GM12878 (cell line): ENCODE results near the gene INKA1. TPM values are rescaled to one million over a fixed set of nuclear protein-coding genes. Genes with fewer than 3 reads are reported as not detected.
"Not testable (repeated sequence)": the region's sequence is repeated elsewhere in the genome, so short reads cannot be mapped to it uniquely, and the experiment has no call there.

Experiments
- ATAC-seq: fragments of 200-7000 bp; cut with Tn5 transposase; 3 replicates; pipeline ENCODE4 v1.9.1; 2020; ENCODE audit warnings: mild to moderate bottlenecking, moderate library complexity
- BruUV-seq: library from RNA; stranded (reverse); fragments of 400-500 nt; replicated peaks from 2 replicates; lab custom pipeline; 2021; lab: Mats Ljungman, UMichigan
- CTCF ChIA-PET: fragments of 300-600 bp; sonication (Branson Sonifier 250); formaldehyde crosslinking; extraction: SDS; loops from one replicate; lab custom pipeline; 2021; ENCODE audit warnings: inconsistent platforms; lab: Yijun Ruan, JAX
- POLR2A ChIA-PET: fragments of 350-600 bp; formaldehyde crosslinking; extraction: SDS; loops from one replicate; lab custom pipeline; 2021; ENCODE audit warnings: inconsistent platforms; lab: Charles Lee
- RAD21 ChIA-PET: fragments of 300-600 bp; sonication (Branson Sonifier 250); formaldehyde crosslinking; loops from one replicate; lab custom pipeline; 2023; ENCODE audit warnings: antibody characterized with exemption; ENCODE audit not compliant: unreplicated experiment; lab: Charles Lee
- SMC1A ChIA-PET: fragments of 300-600 bp; sonication (Branson Sonifier 250); formaldehyde crosslinking; loops from one replicate; lab custom pipeline; 2023; ENCODE audit not compliant: unreplicated experiment, uncharacterized antibody; lab: Charles Lee
- DNase-seq: peaks from one replicate; pipeline ENCODE4 v3.0.0-alpha.2; 2011; ENCODE audit warnings: low read depth, low spot score
- FAIRE-seq: peaks from 3 replicates; lab custom pipeline; 2011; peaks lifted over from hg19 to GRCh38; lab: Jason Lieb, UNC
- H2AFZ ChIP-seq: 2 replicates; pipeline ENCODE4 v1.6.0; 2011; ENCODE audit warnings: low read depth, low read length, control low read depth; ENCODE audit not compliant: control insufficient read depth
- H3K27ac ChIP-seq: 2 replicates; pipeline ENCODE4 v1.5.1; 2011; ENCODE audit warnings: control low read depth; ENCODE audit not compliant: control insufficient read depth, insufficient read depth
- H3K27me3 ChIP-seq, 2 experiments: replicated peaks in 1 of 2; 2 replicates each; pipeline versions ENCODE4 v1.6.0 to v1.6.1; 2011; ENCODE audit warnings: low read length in 1 of 2; ENCODE audit not compliant: control insufficient read depth in 2 of 2, insufficient read depth in 2 of 2
- H3K36me3 ChIP-seq, 2 experiments: 2 replicates each; pipeline ENCODE4 v1.5.1; 2011; ENCODE audit warnings: low read length in 1 of 2; ENCODE audit not compliant: control insufficient read depth in 2 of 2, insufficient read depth in 2 of 2
- H3K4me1 ChIP-seq: 2 replicates; pipeline ENCODE4 v1.6.1; 2011; ENCODE audit warnings: mild to moderate bottlenecking, low read length, moderate library complexity, mixed read lengths; ENCODE audit not compliant: control insufficient read depth, insufficient read depth
- H3K4me2 ChIP-seq: 2 replicates; pipeline ENCODE4 v1.6.0; 2011; ENCODE audit warnings: control low read depth; ENCODE audit not compliant: control insufficient read depth, insufficient read depth
- H3K4me3 ChIP-seq: fragments of 200-600 bp; sonication (generic); 2 replicates; pipeline ENCODE4 v1.5.1; 2016
- H3K79me2 ChIP-seq: 2 replicates; pipeline ENCODE4 v1.6.0; 2011; ENCODE audit warnings: low read length; ENCODE audit not compliant: control insufficient read depth, insufficient read depth
- H3K9ac ChIP-seq: 2 replicates; pipeline ENCODE4 v1.8.0; 2011; ENCODE audit warnings: low read length, control low read depth, mixed read lengths; ENCODE audit not compliant: control insufficient read depth, insufficient read depth
- H3K9me3 ChIP-seq: replicated peaks from 3 replicates; pipeline ENCODE4 v1.5.1; 2011; ENCODE audit warnings: mild to moderate bottlenecking, low read length; ENCODE audit not compliant: control insufficient read depth, insufficient read depth
- H4K20me1 ChIP-seq: 2 replicates; pipeline ENCODE4 v1.6.0; 2011; ENCODE audit not compliant: control insufficient read depth, insufficient read depth
- BHLHE40 ChIP-seq, 2 experiments: fragments of 450-650 bp in 1 of 2; IDR thresholded peaks; 2 replicates each; pipeline ENCODE4 v1.6.1; 2011 to 2017; ENCODE audit warnings: low read depth in 2 of 2, borderline replicate concordance in 1 of 2, improper control_type of control experiment in 1 of 2, low read length in 1 of 2, mild to moderate bottlenecking in 1 of 2
- CBX3 ChIP-seq: fragments of 200-600 bp; sonication (generic); IDR thresholded peaks from 2 replicates; pipeline ENCODE4 v1.6.1; 2016; ENCODE audit warnings: low read depth, borderline replicate concordance
- CBX5 ChIP-seq: sonication (generic); IDR thresholded peaks from 2 replicates; pipeline ENCODE4 v1.6.1; 2016; ENCODE audit warnings: low read depth, moderate library complexity, mild to moderate bottlenecking, inconsistent platforms
- CHD4 ChIP-seq: fragments of 200-600 bp; sonication (generic); IDR thresholded peaks from 2 replicates; pipeline ENCODE4 v1.6.1; 2016; ENCODE audit warnings: mild to moderate bottlenecking
- MYC ChIP-seq: IDR thresholded peaks from 2 replicates; pipeline ENCODE4 v1.6.1; 2011; ENCODE audit warnings: mild to moderate bottlenecking, low read length, moderate library complexity, inconsistent platforms; ENCODE audit not compliant: insufficient read depth, insufficient replicate concordance, insufficient read length, severe bottlenecking
- NFXL1 ChIP-seq: fragments of 450-650 bp; IDR thresholded peaks from 2 replicates; pipeline ENCODE4 v1.6.1; 2017; ENCODE audit warnings: antibody characterized with exemption, mild to moderate bottlenecking, borderline replicate concordance
- SREBF1 ChIP-seq: IDR thresholded peaks from 2 replicates; pipeline ENCODE4 v1.6.1; 2012; ENCODE audit warnings: mild to moderate bottlenecking, low read length
- SUPT20H ChIP-seq: IDR thresholded peaks from 2 replicates; pipeline ENCODE4 v1.6.1; 2011; ENCODE audit warnings: low read depth, mild to moderate bottlenecking, low read length, moderate library complexity, borderline replicate concordance; ENCODE audit not compliant: control insufficient read depth
- YY1 ChIP-seq: IDR thresholded peaks from 2 replicates; pipeline ENCODE4 v1.6.1; 2011; ENCODE audit warnings: low read depth, mild to moderate bottlenecking, low read length
- ZNF274 ChIP-seq: IDR thresholded peaks from one replicate; pipeline ENCODE4 v1.8.0; 2011; ENCODE audit not compliant: insufficient read length, insufficient read depth
- WGBS: methylation state at CpG from one replicate; pipeline ENCODE4 v1.1.6; 2016; ENCODE audit warnings: low lambda C conversion rate; ENCODE audit not compliant: insufficient replicate concordance, insufficient coverage; ENCODE audit errors: missing lambda C conversion rate; 5-methylcytosine and 5-hydroxymethylcytosine counted together
- in situ Hi-C: fragments of 300-500 bp; cut with MboI; formaldehyde crosslinking; loops from 9 replicates; pipeline ENCODE4 v1.14.3; 2018; ENCODE audit warnings: mixed read lengths
- intact Hi-C: fragments of 100-400 bp; cut with micrococcal nuclease; formaldehyde crosslinking; loops from one replicate; pipeline ENCODE4 v1.14.2; 2022; ENCODE audit not compliant: unreplicated experiment
- polyA plus RNA-seq, 11 experiments: library from polyadenylated mRNA; depleted of rRNA in 4 of 11; unstranded in 6 of 11; stranded (reverse) in 5 of 11; fragments of >200 nt; fragmentation: Nextera tagmentation in 4 of 11; fragmentation: Illumina TruSeq in 1 of 11; extraction: Ambion mirVana in 4 of 11; extraction: Trizol in 1 of 11; gene quantifications; 1 replicate in 1 of 11; 2 replicates in 10 of 11; pipeline versions ENCODE4 v1.2.1 to v1.2.3, GENCODE V29; 2011 to 2016; ENCODE audit warnings: inconsistent platforms in 2 of 11, missing spikeins in 2 of 11, low read depth in 1 of 11
- total RNA-seq, 4 experiments: library from RNA; depleted of rRNA in 3 of 4; stranded (reverse); fragments of >200 nt in 3 of 4; fragmentation: Illumina TruSeq in 1 of 4; extraction: Trizol in 1 of 4; gene quantifications; 2 replicates each; pipeline versions ENCODE4 v1.2.1 to v1.2.3, GENCODE V29; 2013 to 2021

Gene INKA1
- total and polyA plus RNA-seq, 10 of the 15 experiments (the other 5 are each of a cell fraction or from before 2014, with no cell fraction given) = 0.32 to 10.5 (median 4.9) TPM

DNA sequence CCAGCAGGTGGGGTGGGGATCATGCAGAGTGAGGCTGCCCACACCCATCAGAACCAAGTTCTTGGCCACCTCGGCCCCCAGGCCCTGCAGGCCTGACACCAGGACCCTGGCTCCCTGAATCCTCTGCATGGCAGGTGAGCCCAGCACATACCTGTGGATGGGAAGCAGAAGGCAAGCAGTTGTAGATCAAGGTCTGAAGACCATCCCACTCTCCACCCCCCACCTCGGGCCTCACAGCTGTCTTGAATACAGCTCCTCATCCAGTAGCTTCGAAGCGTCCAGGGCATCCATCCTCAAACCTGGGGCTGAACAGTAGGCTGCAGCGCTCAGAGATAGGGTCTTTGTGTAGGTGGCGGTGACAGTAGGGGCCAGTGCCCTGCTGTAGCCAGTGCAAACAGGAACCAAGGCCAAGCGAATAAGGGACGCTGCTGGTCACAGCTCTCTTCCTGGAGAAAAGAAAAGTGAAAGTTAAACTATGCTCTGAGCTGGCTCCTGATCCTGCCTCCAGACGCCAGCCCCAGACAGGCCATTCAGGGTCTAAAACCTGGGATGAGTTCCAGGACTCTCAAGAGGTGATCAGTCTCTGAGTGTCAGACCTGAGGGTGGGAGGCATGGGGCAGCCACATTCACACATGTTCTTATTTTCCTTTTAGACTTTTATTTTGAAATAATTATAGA, 10.6 kb downstream of the INKA1 start, which contains the start of gene UBA7 (continued):
- TF ChIP-seq CHD4 = no peak
- TF ChIP-seq BHLHE40 (IDR thresholded peaks at IDR 0.05; ENCODE audit: borderline replicate concordance in 1 of 2, low read depth in 2 of 2, low read length in 1 of 2) = no peak
- TF ChIP-seq CBX3 = no peak
- no peak for TF ChIP-seq NFXL1
- peak; percentile 55 for TF ChIP-seq YY1
- no peak for TF ChIP-seq SUPT20H
- TF ChIP-seq MYC = no peak
- TF ChIP-seq SREBF1 = no peak
- no peak for TF ChIP-seq ZNF274
- no peak for TF ChIP-seq CBX5

DNA sequence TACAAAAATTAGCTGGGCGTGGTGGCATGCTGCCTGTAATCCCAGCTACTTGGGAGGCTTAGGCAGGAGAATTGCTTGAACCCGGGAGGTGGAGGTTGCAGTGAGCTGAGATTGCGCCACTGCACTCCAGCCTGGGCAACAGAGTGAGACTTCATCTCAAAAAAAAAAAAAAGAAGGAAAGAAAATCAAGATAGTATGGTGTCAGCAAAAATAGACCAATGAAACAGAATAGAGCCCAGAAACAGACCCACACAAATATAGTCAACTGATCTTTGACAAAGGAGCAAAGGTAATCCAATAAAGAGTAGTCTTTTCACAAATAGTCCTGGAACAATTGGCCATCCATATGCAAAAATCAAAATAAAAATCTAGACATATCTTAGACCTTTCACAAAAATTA, 20.1 kb downstream of the INKA1 start:
- H3K4me1 ChIP-seq, H3K9me3 ChIP-seq, H3K4me3 ChIP-seq, H2AFZ ChIP-seq, in situ Hi-C loops, H3K79me2 ChIP-seq, H3K9ac ChIP-seq, FAIRE-seq, ATAC-seq, H3K4me2 ChIP-seq, H3K36me3 ChIP-seq, BruUV-seq, H3K27me3 ChIP-seq, RAD21 ChIA-PET, intact Hi-C loops, H3K27ac ChIP-seq, DNase-seq, H4K20me1 ChIP-seq: not testable (repeated sequence)
- ChIA-PET SMC1A (interaction anchor here (0.6 kb wide), 1 partner anchor 835 kb away, joined by 4 read pairs; no protein-coding TSS in a partner anchor), CTCF (interaction anchor here (0.6 kb wide), 1 partner anchor 264 kb away, joined by 3 read pairs; no protein-coding TSS in a partner anchor), POLR2A (interaction anchor here (0.8 kb wide), 1 partner anchor 8 kb away, joined by 3 read pairs; no protein-coding TSS in a partner anchor)
- 73% methylated on average over 3 of the region's 3 CpGs for WGBS
